Measurements from ENCODE around the gene KIF7.

- TF ChIP-seq POLR2A (IDR thresholded peaks at IDR 0.05), result no peak
- no peak for TF ChIP-seq CTCF (IDR thresholded peaks at IDR 0.05)
These were observed 3.1 kb downstream of the KIF7 start for GRCh38 chr15:89652131-89652530.
